Measurements from ENCODE around the gene DTD2. TPM values are rescaled to one million over a fixed set of nuclear protein-coding genes. Genes with fewer than 3 reads are reported as not detected.

Gene DTD2
- total RNA-seq (2021) (24.3 and 25.3 TPM in 2 replicates), Bru-seq, nascent RNA (percentile 82 among the genes with signal in this experiment), BruChase-seq, experiment 1, labeled RNA remaining after a 2-hour chase (percentile 94 among the genes with signal in this experiment), BruChase-seq, experiment 2, labeled RNA remaining after a 6-hour chase (percentile 97 among the genes with signal in this experiment)
- long read RNA-seq, partial matches to known transcripts: 1 of 9 reads
- long read RNA-seq, other reads (novel, unspliced or antisense): 4 of 9 reads

DNA sequence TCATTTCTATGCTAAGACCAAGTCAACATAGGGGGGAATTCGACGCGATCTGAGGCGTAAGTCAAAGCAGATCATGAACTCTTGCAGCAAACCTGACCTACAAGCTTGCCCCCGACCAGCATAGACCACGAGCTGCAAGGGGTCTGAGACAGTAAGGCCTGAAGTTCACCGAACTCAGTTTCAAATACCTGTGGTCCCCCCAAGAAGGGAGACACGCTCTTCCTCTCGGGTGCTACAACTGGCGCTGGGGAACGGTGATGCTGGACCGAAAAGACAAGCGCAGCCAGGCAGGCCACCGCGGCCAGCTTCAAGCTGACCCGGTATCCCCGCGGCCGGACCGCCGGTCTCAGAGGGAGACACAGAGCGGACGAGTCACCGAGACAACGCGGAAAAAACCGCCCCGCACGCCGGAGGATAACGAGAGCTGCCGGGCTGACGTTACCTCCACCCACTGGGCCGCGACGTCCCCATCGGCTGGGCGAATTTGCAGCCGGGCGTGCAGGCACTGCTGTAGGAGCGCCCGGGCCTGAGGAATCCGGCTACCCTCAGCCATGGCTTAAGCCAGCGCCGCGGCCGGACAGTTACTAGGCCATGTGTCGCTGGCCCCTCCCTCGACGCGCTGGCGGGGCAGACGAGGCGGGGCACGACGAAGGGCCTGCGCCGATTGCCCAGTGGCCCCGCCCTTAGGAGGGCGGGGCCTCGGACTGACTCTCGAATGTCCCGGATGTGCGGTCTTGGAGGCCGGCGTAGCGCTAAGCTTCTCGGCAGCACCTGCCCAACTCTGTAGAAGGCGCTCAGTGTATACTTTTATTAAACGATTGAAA lies at the start of gene DTD2:
Gene DTD2, minus strand, starts transcription at position 666 of the 824 bp plus-strand sequence. Its CDS starts 113 bp downstream, at position 553.
- H3K9me3 ChIP-seq (ENCODE audit: low read depth, low read length, poor library complexity, severe bottlenecking): no peaks in the 10 kb centered on the region
- H3K27me3 ChIP-seq (replicated peaks; ENCODE audit: insufficient read depth, low read depth, low read length, poor library complexity): no peaks in the 10 kb centered on the region
- peak within 1 kb of the TSS; percentile 76 for H3K4me3 ChIP-seq (ENCODE audit: low read depth, low read length, poor library complexity, severe bottlenecking)
- TF ChIP-seq EZH2 (IDR thresholded peaks at IDR 0.05; ENCODE audit: borderline replicate concordance, low read depth, low read length, poor library complexity, severe bottlenecking): no peak
- TF ChIP-seq, protein P1, sequence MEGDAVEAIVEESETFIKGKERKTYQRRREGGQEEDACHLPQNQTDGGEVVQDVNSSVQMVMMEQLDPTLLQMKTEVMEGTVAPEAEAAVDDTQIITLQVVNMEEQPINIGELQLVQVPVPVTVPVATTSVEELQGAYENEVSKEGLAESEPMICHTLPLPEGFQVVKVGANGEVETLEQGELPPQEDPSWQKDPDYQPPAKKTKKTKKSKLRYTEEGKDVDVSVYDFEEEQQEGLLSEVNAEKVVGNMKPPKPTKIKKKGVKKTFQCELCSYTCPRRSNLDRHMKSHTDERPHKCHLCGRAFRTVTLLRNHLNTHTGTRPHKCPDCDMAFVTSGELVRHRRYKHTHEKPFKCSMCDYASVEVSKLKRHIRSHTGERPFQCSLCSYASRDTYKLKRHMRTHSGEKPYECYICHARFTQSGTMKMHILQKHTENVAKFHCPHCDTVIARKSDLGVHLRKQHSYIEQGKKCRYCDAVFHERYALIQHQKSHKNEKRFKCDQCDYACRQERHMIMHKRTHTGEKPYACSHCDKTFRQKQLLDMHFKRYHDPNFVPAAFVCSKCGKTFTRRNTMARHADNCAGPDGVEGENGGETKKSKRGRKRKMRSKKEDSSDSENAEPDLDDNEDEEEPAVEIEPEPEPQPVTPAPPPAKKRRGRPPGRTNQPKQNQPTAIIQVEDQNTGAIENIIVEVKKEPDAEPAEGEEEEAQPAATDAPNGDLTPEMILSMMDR (conservative IDR thresholded peaks at IDR 0.05; ENCODE audit: low read depth, low read length): 0 out of 2 replicates have a peak, but pooled peaks have one; percentile 12
- ChIA-PET POLR2A (ENCODE audit: low non-redundant PET) (interaction anchor here (0.6 kb wide), 1 partner anchor 65 kb away, joined by 3 read pairs; no protein-coding TSS in a partner anchor), CTCF (interaction anchor here (0.6 kb wide), 1 partner anchor 8 kb away, joined by 3 read pairs; no protein-coding TSS in a partner anchor)
- peak; percentile 96 for DNase-seq (ENCODE audit: low spot score)
- intact Hi-C loops (cut with micrococcal nuclease; ENCODE audit: unreplicated experiment): no loop called here
- peaks cover 6% of the 10 kb centered on the region for H3K4me1 ChIP-seq (ENCODE audit: insufficient read depth, low read length, poor library complexity, severe bottlenecking)
- peaks cover 5% of the 10 kb centered on the region for H3K36me3 ChIP-seq (ENCODE audit: insufficient read depth, low read length, poor library complexity, severe bottlenecking)
- BruUV-seq (replicated peaks): TSS peak; percentile 74
- H3K27ac ChIP-seq (ENCODE audit: low read depth, low read length, poor library complexity, severe bottlenecking): peak within 1 kb of the TSS; percentile 87

DNA sequence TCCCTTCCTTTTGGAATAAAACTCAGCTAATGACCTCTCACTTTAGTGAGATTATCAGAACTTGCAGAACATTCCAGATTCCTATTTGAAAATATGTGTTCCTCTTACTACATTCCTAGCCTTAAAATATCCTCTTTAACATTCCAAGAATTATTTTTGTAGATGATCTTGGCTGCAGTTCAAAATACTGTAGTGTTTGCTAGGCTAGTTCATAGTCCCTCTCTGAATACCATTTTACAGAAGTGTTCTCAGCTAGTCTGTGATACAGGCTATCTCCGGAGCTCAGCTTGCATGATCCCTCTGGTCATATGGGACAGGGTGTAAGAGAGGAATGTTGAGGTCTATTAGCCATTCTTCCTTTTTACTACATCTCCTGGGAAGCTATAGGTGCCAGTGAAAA lies 48.1 kb upstream of the DTD2 start:
- no peaks in the 10 kb centered on the region for H3K4me1 ChIP-seq (ENCODE audit: insufficient read depth, low read length, poor library complexity, severe bottlenecking)
- H3K36me3 ChIP-seq (ENCODE audit: insufficient read depth, low read length, poor library complexity, severe bottlenecking): no peaks in the 10 kb centered on the region
- TF ChIP-seq, protein P1 (conservative IDR thresholded peaks at IDR 0.05; ENCODE audit: low read depth, low read length): no peak
- no peak for TF ChIP-seq EZH2 (IDR thresholded peaks at IDR 0.05; ENCODE audit: borderline replicate concordance, low read depth, low read length, poor library complexity, severe bottlenecking)
- H3K27ac ChIP-seq (ENCODE audit: low read depth, low read length, poor library complexity, severe bottlenecking): no peak overlapping the region
- intact Hi-C loops (cut with micrococcal nuclease; ENCODE audit: unreplicated experiment): no loop called here
- H3K27me3 ChIP-seq (replicated peaks; ENCODE audit: insufficient read depth, low read depth, low read length, poor library complexity): no peaks in the 10 kb centered on the region
- H3K4me3 ChIP-seq (ENCODE audit: low read depth, low read length, poor library complexity, severe bottlenecking): no peak overlapping the region
- BruUV-seq (replicated peaks): no TSS peak
- CTCF ChIA-PET: interaction anchor here (0.6 kb wide), 2 partner anchors 500 to 751 kb away, joined by 3 to 4 read pairs; no protein-coding TSS in a partner anchor
- H3K9me3 ChIP-seq (ENCODE audit: low read depth, low read length, poor library complexity, severe bottlenecking): no peaks in the 10 kb centered on the region
- POLR2A ChIA-PET (ENCODE audit: low non-redundant PET): no interaction called here
- DNase-seq (ENCODE audit: low spot score): no peak

DNA sequence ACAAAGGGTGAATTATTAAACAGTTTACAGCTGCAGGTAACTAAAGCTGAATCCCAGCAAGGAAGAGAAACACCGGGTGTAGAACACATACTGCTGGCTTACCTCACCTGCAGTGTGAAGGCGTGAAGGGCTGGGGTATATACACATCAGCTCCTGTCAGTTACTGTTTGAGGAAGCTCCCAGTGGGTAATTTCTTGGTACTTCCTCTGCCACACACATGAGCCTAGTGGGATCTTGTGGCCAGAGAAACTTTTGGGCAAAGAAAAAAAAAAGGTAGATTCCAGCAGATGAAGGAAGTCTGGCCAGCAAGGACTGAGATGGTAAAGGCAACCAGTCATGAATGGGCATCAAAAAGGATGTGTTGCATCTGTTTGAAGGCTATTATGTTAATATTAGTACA lies 44.6 kb upstream of the DTD2 start:
- intact Hi-C loops (cut with micrococcal nuclease; ENCODE audit: unreplicated experiment): no loop called here
- H3K27ac ChIP-seq (ENCODE audit: low read depth, low read length, poor library complexity, severe bottlenecking): no peak overlapping the region
- no peaks in the 10 kb centered on the region for H3K9me3 ChIP-seq (ENCODE audit: low read depth, low read length, poor library complexity, severe bottlenecking)
- no peak for DNase-seq (ENCODE audit: low spot score)
- no peaks in the 10 kb centered on the region for H3K27me3 ChIP-seq (replicated peaks; ENCODE audit: insufficient read depth, low read depth, low read length, poor library complexity)
- H3K36me3 ChIP-seq (ENCODE audit: insufficient read depth, low read length, poor library complexity, severe bottlenecking): no peaks in the 10 kb centered on the region
- ChIA-PET CTCF (no interaction called here), POLR2A (ENCODE audit: low non-redundant PET) (no interaction called here)
- H3K4me1 ChIP-seq (ENCODE audit: insufficient read depth, low read length, poor library complexity, severe bottlenecking): no peaks in the 10 kb centered on the region
- no peak overlapping the region for H3K4me3 ChIP-seq (ENCODE audit: low read depth, low read length, poor library complexity, severe bottlenecking)
- BruUV-seq (replicated peaks): no TSS peak
- no peak for TF ChIP-seq EZH2 (IDR thresholded peaks at IDR 0.05; ENCODE audit: borderline replicate concordance, low read depth, low read length, poor library complexity, severe bottlenecking)
- TF ChIP-seq, protein P1 (conservative IDR thresholded peaks at IDR 0.05; ENCODE audit: low read depth, low read length): no peak

All from A673 (cell line).